HG03439 (cell line): ENCODE measurements around the gene CHST6.
"Not testable (repeated sequence)": the region's sequence is repeated elsewhere in the genome, so short reads cannot be mapped to it uniquely, and the experiment has no call there.

ENCODE experiments used
- ATAC-seq: cut with Tn5 transposase; IDR thresholded peaks from one replicate; pipeline ENCODE4 v1.9.1; 2021; ENCODE audit warnings: mild to moderate bottlenecking, moderate library complexity; ENCODE audit not compliant: unreplicated experiment

The CHST6 gene

GRCh38 chr16:75495076-75495674, at the start of gene CHST6:
TSS of gene CHST6 (minus strand) at chr16:75495441. CDS start at chr16:75479828, 15,613 bp downstream.
- no peak for ATAC-seq

GRCh38 chr16:75542462-75542861, 47.2 kb upstream of the CHST6 start:
- not testable (repeated sequence) for ATAC-seq

- no peak for ATAC-seq
These were observed 46.0 kb upstream of the CHST6 start for GRCh38 chr16:75541236-75541635.

- not testable (repeated sequence) for ATAC-seq
These were observed 43.8 kb upstream of the CHST6 start for GRCh38 chr16:75538882-75539565.

- ATAC-seq = no peak
These were observed 42.5 kb upstream of the CHST6 start for GRCh38 chr16:75537776-75538175.

GRCh38 chr16:75535901-75536300, 40.7 kb upstream of the CHST6 start, which contains the start of gene CHST5:
TSS of gene CHST5 (minus strand) at chr16:75536108. CDS start at chr16:75530384, 5,724 bp downstream.
- ATAC-seq = no peak

GRCh38 chr16:75535211-75535843, 40.1 kb upstream of the CHST6 start:
- ATAC-seq = no peak

GRCh38 chr16:75534560-75535205, 39.4 kb upstream of the CHST6 start:
- ATAC-seq = no peak

GRCh38 chr16:75532791-75533190, 37.5 kb upstream of the CHST6 start:
- no peak for ATAC-seq

GRCh38 chr16:75532142-75532765, 37.0 kb upstream of the CHST6 start:
- ATAC-seq = no peak

- no peak for ATAC-seq
These were observed 34.7 kb upstream of the CHST6 start for GRCh38 chr16:75529959-75530358.

GRCh38 chr16:75529056-75529905, 34.0 kb upstream of the CHST6 start:
- no peak for ATAC-seq

- no peak for ATAC-seq
These were observed 32.6 kb upstream of the CHST6 start for GRCh38 chr16:75527825-75528299.

GRCh38 chr16:75526032-75526790, 31.0 kb upstream of the CHST6 start:
- ATAC-seq = no peak

- no peak for ATAC-seq
These were observed 23.9 kb upstream of the CHST6 start for GRCh38 chr16:75519175-75519574.

GRCh38 chr16:75516189-75516966, 21.1 kb upstream of the CHST6 start:
- ATAC-seq = not testable (repeated sequence)

GRCh38 chr16:75514296-75514695, 19.1 kb upstream of the CHST6 start:
- no peak for ATAC-seq

- ATAC-seq = no peak
These were observed 11.3 kb upstream of the CHST6 start for GRCh38 chr16:75506574-75506973.

GRCh38 chr16:75506107-75506506, 10.9 kb upstream of the CHST6 start:
- ATAC-seq = no peak
